GM19452 (cell line): Measurements from ENCODE around the gene SLC29A3.
"Not testable (repeated sequence)": the region's sequence is repeated elsewhere in the genome, so short reads cannot be mapped to it uniquely, and the experiment has no call there.

Source experiments
- ATAC-seq: cut with Tn5 transposase; IDR thresholded peaks from one replicate; pipeline ENCODE4 v1.9.1; 2021; ENCODE audit not compliant: unreplicated experiment

The SLC29A3 gene

GRCh38 chr10:71344154-71344925 is 25.3 kb downstream of the SLC29A3 start:
- ATAC-seq = no peak

GRCh38 chr10:71344993-71345480 is 26.0 kb downstream of the SLC29A3 start:
- ATAC-seq = no peak

GRCh38 chr10:71345694-71346093 is 26.6 kb downstream of the SLC29A3 start:
- ATAC-seq = no peak

GRCh38 chr10:71346731-71347130 is 27.7 kb downstream of the SLC29A3 start:
- ATAC-seq = no peak

GRCh38 chr10:71347587-71348395 is 28.7 kb downstream of the SLC29A3 start:
- no peak for ATAC-seq

- ATAC-seq = no peak
These were observed 29.8 kb downstream of the SLC29A3 start for GRCh38 chr10:71348850-71349249.

- ATAC-seq = no peak
These were observed 30.3 kb downstream of the SLC29A3 start for GRCh38 chr10:71349406-71349805.

DNA sequence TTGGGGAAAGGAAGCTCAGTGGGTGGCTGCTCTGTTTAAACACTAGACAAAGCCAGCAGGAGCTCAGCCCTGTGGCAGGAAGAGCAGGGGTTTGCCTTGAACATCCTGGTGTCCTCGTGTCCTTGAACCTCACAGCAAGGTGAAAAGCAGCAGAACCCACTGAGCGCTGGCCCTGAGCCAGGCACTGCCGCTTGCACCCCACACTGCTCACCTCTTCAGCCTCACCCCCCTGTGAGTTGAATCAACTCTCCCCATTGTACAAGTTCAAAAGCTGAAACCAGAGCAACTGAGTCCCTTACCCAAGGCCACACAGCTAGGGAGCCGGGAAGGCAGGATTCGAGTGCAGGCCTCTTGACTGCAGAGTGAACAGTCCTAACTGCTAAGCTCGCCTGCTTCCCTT is 32.0 kb downstream of the SLC29A3 start:
- no peak for ATAC-seq

DNA sequence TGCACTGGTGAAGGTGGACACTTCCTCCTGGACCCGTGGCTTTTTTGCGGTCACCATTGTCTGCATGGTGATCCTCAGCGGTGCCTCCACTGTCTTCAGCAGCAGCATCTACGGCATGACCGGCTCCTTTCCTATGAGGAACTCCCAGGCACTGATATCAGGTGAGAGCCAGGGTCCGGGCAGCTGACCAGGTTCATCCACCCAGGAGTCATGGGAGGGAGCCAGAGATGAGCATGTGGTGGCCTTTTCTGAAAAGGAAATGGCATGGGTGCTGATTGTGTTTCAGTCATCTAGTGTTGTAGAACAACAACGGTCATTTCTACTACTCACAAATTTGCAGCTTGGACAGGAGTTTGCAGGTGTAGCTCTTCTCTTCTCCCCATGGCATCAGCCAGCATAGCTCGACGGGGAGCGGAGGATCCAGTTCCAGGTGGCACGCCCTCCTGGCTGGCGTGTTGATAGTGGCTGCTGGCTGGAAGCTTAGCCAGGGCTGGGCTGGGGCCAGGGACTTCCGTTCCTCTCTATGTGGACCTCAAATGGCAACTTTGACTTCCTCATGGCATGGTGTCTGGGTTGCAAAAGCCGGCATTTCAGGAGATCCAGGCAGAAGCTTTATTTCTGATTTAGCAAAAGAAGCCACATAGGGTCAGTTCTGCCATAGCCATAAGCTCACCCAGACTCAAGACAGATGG is 32.7 kb downstream of the SLC29A3 start:
- ATAC-seq = no peak

- ATAC-seq = no peak
These were observed 34.6 kb downstream of the SLC29A3 start for GRCh38 chr10:71353639-71354038.

DNA sequence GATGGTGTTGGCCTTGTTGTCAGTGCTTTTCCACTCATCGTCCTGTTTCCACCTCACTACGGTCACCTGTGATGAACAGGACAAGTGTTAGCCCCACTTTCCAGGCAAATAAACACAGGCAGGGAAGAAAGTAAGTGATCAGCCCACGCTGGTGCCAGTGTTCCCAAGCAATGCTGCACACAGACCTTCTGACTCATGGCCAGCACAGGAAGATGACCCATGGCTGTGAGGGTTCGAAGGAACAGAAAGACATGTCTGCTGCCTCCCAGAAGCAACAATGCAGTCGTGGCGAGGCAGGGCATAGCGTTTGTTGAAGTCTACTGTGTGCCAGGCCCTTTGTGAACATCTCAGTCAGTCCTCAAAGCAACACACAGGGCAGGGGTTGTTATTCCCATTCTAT is 35.7 kb downstream of the SLC29A3 start:
- ATAC-seq = no peak

DNA sequence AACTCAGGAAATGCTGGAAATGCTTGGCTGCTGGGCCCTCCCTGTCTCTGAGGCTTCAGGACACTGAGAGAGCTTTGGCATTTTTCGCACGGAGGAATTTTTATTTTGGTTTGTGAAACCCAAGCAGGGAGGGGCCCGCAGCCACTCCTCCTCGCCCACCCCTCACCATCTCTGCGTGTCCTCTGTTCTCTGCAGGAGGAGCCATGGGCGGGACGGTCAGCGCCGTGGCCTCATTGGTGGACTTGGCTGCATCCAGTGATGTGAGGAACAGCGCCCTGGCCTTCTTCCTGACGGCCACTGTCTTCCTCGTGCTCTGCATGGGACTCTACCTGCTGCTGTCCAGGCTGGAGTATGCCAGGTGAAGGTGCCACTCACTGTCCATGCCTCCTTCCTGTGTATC is 36.8 kb downstream of the SLC29A3 start:
- ATAC-seq = no peak

DNA sequence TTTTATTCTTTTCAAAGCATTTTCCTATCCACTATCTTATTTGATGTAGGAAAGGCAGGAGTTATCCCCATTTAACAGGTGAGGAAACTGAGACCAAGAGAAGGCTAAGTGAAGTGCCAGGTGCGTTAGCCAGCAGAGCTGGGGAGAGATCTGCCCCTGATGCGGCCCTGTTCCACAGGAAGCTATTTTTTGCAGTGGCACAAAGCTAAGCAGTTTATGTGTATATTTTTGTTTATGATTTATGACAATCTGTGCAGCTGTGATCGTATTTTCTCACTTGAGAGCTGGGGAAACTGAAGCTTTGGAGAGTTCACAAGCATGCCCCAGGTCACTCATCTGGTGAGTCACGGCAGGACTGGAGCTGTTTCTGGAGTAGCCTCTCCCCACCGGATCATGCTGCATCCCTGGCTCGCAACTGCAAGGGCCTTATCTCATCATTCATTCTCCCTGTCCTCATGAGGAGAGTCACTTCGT is 38.8 kb downstream of the SLC29A3 start:
- no peak for ATAC-seq

GRCh38 chr10:71358277-71358676 is 39.2 kb downstream of the SLC29A3 start:
- no peak for ATAC-seq

DNA sequence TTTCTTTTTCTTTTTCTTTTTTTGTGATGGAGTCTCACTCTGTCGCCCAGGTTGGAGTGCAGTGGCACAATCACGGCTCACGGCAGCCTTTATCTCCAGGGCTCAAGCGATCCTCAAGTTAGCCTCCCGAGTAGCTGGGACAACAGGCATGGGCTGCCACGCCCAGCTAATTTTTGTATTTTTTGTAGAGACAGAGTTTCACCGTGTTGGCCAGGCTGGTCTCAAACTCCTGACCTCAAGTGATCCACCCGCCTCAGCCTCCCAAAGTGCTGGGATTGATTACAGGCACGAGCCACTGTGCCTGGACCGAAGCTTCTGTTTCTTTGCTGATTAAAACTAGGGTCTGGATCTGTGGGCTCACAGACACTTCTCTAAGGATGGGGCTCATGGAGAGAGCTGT is 39.8 kb downstream of the SLC29A3 start:
- not testable (repeated sequence) for ATAC-seq

DNA sequence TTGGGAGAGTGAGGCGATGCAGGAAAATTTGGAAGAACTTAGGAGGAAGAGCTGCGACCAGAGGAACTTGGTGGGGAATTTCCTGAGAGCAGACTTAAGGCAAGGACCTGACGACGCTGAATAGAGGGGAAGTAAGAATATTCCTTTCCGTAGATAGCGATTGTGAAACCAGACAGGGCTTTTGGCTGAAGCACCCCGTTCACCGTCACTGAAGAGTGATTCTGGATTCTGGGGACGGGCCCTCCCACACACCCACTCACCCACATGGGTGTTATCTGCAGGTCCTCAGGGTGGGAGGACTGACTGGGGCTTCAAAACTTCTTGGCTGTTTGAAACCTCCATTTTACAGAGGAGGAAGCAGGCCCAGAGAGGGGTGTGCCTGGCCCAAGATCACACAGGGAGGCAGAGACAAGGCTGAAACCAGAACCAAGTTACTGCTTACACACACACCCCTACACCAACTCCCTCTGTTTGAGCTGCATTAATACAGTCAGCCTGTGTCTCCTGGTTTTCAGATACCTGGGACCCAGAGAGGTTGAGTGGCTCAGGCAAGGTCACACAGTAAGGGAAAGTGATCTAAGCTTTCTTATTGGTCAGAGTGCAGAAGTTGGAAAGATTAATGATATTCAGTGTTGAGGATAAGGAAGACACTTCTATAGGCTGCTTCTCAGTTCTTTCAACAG is 40.4 kb downstream of the SLC29A3 start:
- no peak for ATAC-seq

GRCh38 chr10:71360735-71361134 is 41.7 kb downstream of the SLC29A3 start:
- ATAC-seq = no peak

DNA sequence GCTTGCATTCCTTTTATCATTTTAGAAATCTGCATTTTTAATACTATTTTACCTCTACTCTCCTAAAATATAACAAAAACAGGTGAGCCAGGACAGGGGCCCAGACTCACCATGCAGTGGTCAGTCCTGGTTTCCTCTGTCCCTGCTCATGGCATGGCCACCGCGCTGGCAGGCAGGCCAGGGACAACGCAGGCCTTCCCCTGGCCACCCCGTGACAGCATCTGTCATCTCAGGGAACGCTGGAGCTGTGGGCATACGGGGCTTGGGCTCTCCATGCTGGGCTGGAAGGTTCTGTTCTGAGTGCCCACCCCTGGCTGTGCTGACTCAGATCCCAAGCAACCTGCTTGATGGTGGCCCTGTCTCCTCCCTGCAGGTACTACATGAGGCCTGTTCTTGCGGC is 42.5 kb downstream of the SLC29A3 start:
- no peak for ATAC-seq

GRCh38 chr10:71362141-71362540 is 43.1 kb downstream of the SLC29A3 start:
- no peak for ATAC-seq

DNA sequence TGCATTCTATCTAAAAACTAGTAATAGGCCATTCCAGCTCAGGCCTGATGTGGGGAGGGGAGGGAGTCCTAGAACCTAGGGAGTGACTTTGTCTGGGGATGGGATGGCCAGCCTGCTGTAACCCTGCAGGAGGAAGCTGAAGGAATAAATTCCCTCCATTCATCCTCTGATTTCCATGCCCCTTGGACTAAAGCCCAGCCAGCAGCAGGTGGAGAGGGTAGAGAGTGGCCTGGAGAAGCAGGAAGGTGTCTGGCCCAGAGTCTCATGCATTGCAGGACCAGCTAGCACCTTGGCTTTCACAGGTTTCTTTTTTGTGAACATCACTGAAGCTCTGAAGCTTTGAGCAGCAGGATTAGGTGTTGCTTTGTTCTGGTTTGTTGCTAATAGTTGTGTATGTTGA is 44.9 kb downstream of the SLC29A3 start:
- ATAC-seq = no peak

DNA sequence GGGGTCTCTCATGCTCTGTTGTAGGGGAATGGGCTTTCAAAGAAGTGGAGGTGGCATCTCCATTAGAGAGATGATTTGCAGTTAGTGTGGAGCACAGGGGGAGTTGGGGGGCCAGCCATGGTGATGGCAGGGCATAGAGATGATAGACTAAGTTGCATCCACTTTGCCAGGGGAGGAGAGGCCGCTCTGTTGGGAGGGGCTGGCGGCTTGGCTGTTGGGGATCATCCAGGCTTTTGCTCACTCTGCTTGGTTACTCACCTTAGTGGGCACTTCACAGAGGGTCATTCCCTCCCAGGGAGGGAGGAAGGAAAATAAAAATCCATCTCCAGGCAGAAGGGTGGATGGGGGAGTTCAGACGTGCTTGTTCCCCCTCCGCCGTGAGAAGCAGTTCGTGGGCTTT is 46.3 kb downstream of the SLC29A3 start:
- no peak for ATAC-seq
